Measurements from ENCODE around the gene KIRREL1. TPM values are rescaled to one million over a fixed set of nuclear protein-coding genes. Genes with fewer than 3 reads are reported as not detected.

Gene KIRREL1
- total and polyA plus RNA-seq, 2 of the 8 experiments (the other 6 are each of a cell fraction or from before 2014, with no cell fraction given) = 14.2 to 39.0 TPM

DNA sequence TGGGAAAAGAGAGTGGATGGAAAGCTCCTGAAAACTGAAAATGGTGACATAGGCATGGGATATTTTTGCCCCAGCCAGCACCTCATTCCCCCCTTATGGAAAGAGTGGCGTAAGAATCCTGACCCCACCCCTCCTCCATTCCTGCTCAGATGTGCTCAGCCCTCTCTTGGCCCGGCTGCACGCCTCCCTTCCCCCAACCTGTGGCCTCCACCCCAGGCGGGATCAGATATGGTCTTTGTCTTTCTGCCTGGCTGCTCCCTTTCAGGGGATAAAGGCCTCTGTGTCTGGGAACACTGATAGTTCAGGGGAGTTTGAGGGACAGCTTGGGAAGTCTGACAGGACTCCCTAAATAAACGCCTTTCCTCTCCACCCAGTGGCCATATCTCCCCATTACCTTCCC, 49.8 kb downstream of the KIRREL1 start (continued):
- TF ChIP-seq, protein P1, sequence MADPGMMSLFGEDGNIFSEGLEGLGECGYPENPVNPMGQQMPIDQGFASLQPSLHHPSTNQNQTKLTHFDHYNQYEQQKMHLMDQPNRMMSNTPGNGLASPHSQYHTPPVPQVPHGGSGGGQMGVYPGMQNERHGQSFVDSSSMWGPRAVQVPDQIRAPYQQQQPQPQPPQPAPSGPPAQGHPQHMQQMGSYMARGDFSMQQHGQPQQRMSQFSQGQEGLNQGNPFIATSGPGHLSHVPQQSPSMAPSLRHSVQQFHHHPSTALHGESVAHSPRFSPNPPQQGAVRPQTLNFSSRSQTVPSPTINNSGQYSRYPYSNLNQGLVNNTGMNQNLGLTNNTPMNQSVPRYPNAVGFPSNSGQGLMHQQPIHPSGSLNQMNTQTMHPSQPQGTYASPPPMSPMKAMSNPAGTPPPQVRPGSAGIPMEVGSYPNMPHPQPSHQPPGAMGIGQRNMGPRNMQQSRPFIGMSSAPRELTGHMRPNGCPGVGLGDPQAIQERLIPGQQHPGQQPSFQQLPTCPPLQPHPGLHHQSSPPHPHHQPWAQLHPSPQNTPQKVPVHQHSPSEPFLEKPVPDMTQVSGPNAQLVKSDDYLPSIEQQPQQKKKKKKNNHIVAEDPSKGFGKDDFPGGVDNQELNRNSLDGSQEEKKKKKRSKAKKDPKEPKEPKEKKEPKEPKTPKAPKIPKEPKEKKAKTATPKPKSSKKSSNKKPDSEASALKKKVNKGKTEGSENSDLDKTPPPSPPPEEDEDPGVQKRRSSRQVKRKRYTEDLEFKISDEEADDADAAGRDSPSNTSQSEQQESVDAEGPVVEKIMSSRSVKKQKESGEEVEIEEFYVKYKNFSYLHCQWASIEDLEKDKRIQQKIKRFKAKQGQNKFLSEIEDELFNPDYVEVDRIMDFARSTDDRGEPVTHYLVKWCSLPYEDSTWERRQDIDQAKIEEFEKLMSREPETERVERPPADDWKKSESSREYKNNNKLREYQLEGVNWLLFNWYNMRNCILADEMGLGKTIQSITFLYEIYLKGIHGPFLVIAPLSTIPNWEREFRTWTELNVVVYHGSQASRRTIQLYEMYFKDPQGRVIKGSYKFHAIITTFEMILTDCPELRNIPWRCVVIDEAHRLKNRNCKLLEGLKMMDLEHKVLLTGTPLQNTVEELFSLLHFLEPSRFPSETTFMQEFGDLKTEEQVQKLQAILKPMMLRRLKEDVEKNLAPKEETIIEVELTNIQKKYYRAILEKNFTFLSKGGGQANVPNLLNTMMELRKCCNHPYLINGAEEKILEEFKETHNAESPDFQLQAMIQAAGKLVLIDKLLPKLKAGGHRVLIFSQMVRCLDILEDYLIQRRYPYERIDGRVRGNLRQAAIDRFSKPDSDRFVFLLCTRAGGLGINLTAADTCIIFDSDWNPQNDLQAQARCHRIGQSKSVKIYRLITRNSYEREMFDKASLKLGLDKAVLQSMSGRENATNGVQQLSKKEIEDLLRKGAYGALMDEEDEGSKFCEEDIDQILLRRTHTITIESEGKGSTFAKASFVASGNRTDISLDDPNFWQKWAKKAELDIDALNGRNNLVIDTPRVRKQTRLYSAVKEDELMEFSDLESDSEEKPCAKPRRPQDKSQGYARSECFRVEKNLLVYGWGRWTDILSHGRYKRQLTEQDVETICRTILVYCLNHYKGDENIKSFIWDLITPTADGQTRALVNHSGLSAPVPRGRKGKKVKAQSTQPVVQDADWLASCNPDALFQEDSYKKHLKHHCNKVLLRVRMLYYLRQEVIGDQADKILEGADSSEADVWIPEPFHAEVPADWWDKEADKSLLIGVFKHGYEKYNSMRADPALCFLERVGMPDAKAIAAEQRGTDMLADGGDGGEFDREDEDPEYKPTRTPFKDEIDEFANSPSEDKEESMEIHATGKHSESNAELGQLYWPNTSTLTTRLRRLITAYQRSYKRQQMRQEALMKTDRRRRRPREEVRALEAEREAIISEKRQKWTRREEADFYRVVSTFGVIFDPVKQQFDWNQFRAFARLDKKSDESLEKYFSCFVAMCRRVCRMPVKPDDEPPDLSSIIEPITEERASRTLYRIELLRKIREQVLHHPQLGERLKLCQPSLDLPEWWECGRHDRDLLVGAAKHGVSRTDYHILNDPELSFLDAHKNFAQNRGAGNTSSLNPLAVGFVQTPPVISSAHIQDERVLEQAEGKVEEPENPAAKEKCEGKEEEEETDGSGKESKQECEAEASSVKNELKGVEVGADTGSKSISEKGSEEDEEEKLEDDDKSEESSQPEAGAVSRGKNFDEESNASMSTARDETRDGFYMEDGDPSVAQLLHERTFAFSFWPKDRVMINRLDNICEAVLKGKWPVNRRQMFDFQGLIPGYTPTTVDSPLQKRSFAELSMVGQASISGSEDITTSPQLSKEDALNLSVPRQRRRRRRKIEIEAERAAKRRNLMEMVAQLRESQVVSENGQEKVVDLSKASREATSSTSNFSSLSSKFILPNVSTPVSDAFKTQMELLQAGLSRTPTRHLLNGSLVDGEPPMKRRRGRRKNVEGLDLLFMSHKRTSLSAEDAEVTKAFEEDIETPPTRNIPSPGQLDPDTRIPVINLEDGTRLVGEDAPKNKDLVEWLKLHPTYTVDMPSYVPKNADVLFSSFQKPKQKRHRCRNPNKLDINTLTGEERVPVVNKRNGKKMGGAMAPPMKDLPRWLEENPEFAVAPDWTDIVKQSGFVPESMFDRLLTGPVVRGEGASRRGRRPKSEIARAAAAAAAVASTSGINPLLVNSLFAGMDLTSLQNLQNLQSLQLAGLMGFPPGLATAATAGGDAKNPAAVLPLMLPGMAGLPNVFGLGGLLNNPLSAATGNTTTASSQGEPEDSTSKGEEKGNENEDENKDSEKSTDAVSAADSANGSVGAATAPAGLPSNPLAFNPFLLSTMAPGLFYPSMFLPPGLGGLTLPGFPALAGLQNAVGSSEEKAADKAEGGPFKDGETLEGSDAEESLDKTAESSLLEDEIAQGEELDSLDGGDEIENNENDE (IDR thresholded peaks at IDR 0.05; ENCODE audit: insufficient replicate concordance, low read length) = no peak
- TF ChIP-seq SIN3A (conservative IDR thresholded peaks at IDR 0.05 in 1 of 2, IDR thresholded peaks at IDR 0.05 in 1 of 2; ENCODE audit: low read depth in 1 of 2, low read length in 2 of 2) (no peak), EZH2 (IDR thresholded peaks at IDR 0.05; ENCODE audit: low read depth, low read length, severe bottlenecking) (no peak), RAD21 (IDR thresholded peaks at IDR 0.05 in 1 of 2, conservative IDR thresholded peaks at IDR 0.05 in 1 of 2; ENCODE audit: low read depth in 2 of 2, low read length in 2 of 2) (0 out of 4 replicates have a peak, but pooled peaks of 1 of the 2 experiments have one; percentile 16), CREB1 (IDR thresholded peaks at IDR 0.05) (no peak)
- TF ChIP-seq, protein P2, sequence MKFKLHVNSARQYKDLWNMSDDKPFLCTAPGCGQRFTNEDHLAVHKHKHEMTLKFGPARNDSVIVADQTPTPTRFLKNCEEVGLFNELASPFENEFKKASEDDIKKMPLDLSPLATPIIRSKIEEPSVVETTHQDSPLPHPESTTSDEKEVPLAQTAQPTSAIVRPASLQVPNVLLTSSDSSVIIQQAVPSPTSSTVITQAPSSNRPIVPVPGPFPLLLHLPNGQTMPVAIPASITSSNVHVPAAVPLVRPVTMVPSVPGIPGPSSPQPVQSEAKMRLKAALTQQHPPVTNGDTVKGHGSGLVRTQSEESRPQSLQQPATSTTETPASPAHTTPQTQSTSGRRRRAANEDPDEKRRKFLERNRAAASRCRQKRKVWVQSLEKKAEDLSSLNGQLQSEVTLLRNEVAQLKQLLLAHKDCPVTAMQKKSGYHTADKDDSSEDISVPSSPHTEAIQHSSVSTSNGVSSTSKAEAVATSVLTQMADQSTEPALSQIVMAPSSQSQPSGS (IDR thresholded peaks at IDR 0.05; ENCODE audit: low read length) = no peak
